Measurements from ENCODE around the gene ECM2.

The ECM2 gene

GRCh38 chr9:92514635-92515034 lies 21.2 kb downstream of the ECM2 start:
- DNase-seq (ENCODE audit: low spot score), result no peak
- no peak for TF ChIP-seq CTCF (IDR thresholded peaks at IDR 0.05; ENCODE audit: extremely low read depth, missing control alignments)

- no peak for TF ChIP-seq CTCF (IDR thresholded peaks at IDR 0.05; ENCODE audit: extremely low read depth, missing control alignments)
- no peak for DNase-seq (ENCODE audit: low spot score)
These were observed 22.4 kb downstream of the ECM2 start for GRCh38 chr9:92513349-92513748.

GRCh38 chr9:92512622-92513021 lies 23.2 kb downstream of the ECM2 start:
- no peak for TF ChIP-seq CTCF (IDR thresholded peaks at IDR 0.05; ENCODE audit: extremely low read depth, missing control alignments)
- DNase-seq (ENCODE audit: low spot score), result no peak

GRCh38 chr9:92510747-92511146 lies 25.0 kb downstream of the ECM2 start:
- TF ChIP-seq CTCF (IDR thresholded peaks at IDR 0.05; ENCODE audit: extremely low read depth, missing control alignments), result no peak
- no peak for DNase-seq (ENCODE audit: low spot score)

GRCh38 chr9:92509050-92509449 lies 26.7 kb downstream of the ECM2 start:
- TF ChIP-seq CTCF (IDR thresholded peaks at IDR 0.05; ENCODE audit: extremely low read depth, missing control alignments), result no peak
- no peak for DNase-seq (ENCODE audit: low spot score)

- DNase-seq (ENCODE audit: low spot score), result no peak
- no peak for TF ChIP-seq CTCF (IDR thresholded peaks at IDR 0.05; ENCODE audit: extremely low read depth, missing control alignments)
These were observed 27.6 kb downstream of the ECM2 start for GRCh38 chr9:92508018-92508820.

- DNase-seq (ENCODE audit: low spot score), result no peak
- no peak for TF ChIP-seq CTCF (IDR thresholded peaks at IDR 0.05; ENCODE audit: extremely low read depth, missing control alignments)
These were observed 28.3 kb downstream of the ECM2 start for GRCh38 chr9:92507496-92507895.

Data from GM20000 (cell line).